Measurements from ENCODE around the gene PIGP.
"Not testable (repeated sequence)": the region's sequence is repeated elsewhere in the genome, so short reads cannot be mapped to it uniquely, and the experiment has no call there.

DNA sequence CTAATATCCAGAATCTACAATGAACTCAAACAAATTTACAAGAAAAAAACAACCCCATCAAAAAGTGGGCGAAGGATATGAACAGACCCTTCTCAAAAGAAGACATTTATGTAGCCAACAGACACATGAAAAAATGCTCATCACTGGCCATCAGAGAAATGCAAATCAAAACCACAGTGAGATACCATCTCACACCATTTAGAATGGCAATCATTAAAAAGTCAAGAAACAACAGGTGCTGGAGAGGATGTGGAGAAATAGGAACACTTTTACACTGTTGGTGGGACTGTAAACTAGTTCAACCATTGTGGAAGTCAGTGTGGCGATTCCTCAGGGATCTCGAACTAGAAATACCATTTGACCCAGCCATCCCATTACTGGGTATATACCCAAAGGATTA, 41.4 kb upstream of the PIGP start:
- TF ChIP-seq CTCF, POLR2AphosphoS5 (IDR thresholded peaks at IDR 0.05): not testable (repeated sequence)

Data from prostate gland (tissue), 2 donors.